Heart left ventricle (tissue), 13 donors: ENCODE measurements around the gene OR5D16.
"Not testable (repeated sequence)": the region's sequence is repeated elsewhere in the genome, so short reads cannot be mapped to it uniquely, and the experiment has no call there.

Experiments used
- CTCF ChIP-seq, 12 donors: fragments of 200-600 bp; sonication (generic) in 4 of 12; IDR thresholded peaks; one replicate each; pipeline versions ENCODE4 v1.5.0 to v1.8.0; 2018 to 2022; ENCODE audit warnings: antibody characterized with exemption in 12 of 12, mild to moderate bottlenecking in 5 of 12
- POLR2A ChIP-seq, 2 donors: fragments of 450-650 bp; IDR thresholded peaks; one replicate each; pipeline ENCODE4 v1.6.1; 2017; ENCODE audit warnings: antibody characterized with exemption in 2 of 2, mild to moderate bottlenecking in 2 of 2, moderate library complexity in 2 of 2
- donor health status: ischemic (EF 13 %, LVEDD 7.1; RV severe dilation, severe dysfunction).
- donor health status: DM: no; HTN: yes; CAD: no.
- donor health status: DM: no; HTN: no; CAD: no.
- donor health status: ischemic (EF 25% LVEDD 6.9; RV normal size, moderate dysfunction).
- donor health status: ischemic (EF 25% LVEDD 5.7; RV mildly dilated, moderate dysfunction).
- donor health status: ischemic (EF 35%, LVEDD 5.7; RV mildly dilated, moderate dysfunction).
- donor health status: nonischemic (EF 11% LVEDD 7.7; RV severe dilation, severe dysfunction).
- donor health status: DM: yes; HTN: yes; CAD: no.
- donor health status: PGD.
- donor health status: ischemic (EF 29% LVEDD 5.4; RV normal size, mild dysfunction).
- donor health status: nonischemic (EF 23%, LVEDD 6.1; RV moderate dilation, normal function).

- not testable (repeated sequence) for TF ChIP-seq CTCF, POLR2A (IDR thresholded peaks at IDR 0.05)
Measured at GRCh38 chr11:55882997-55883396, 44.4 kb downstream of the OR5D16 start, which contains the start of gene TRIM51.
